Nephron (organoid): Measurements from ENCODE around the gene HOXA10.
A peak's percentile ranks its signal among the peaks of the same experiment; 100 is the strongest.

Source experiments
- H3K27ac Mint-ChIP-seq, 3 experiments: 2 replicates each; pipeline ENCODE4 v1.8.0; 2020; ENCODE audit warnings: mixed read lengths in 3 of 3, mild to moderate bottlenecking in 2 of 3, moderate library complexity in 1 of 3
- H3K27me3 Mint-ChIP-seq: 2 replicates; pipeline ENCODE4 v1.8.0; 2021; ENCODE audit warnings: low read depth, mild to moderate bottlenecking, moderate library complexity, mixed read lengths
- H3K36me3 Mint-ChIP-seq: 2 replicates; pipeline ENCODE4 v1.8.0; 2020; ENCODE audit warnings: low read depth, mixed read lengths
- H3K4me1 Mint-ChIP-seq: 2 replicates; pipeline ENCODE4 v1.8.0; 2020; ENCODE audit warnings: mixed read lengths
- H3K4me3 Mint-ChIP-seq, 3 experiments: 2 replicates each; pipeline ENCODE4 v1.8.0; 2020; ENCODE audit warnings: mild to moderate bottlenecking in 3 of 3, mixed read lengths in 3 of 3, moderate library complexity in 2 of 3
- H3K9me3 Mint-ChIP-seq: 2 replicates; pipeline ENCODE4 v1.8.0; 2020; ENCODE audit warnings: mixed read lengths
- CTCF ChIP-seq, 3 experiments: fragments of 200-600 bp; sonication (generic); IDR thresholded peaks; one replicate each; pipeline ENCODE4 v1.5.0; 2021; ENCODE audit warnings: antibody characterized with exemption in 3 of 3; ENCODE audit not compliant: unreplicated experiment in 3 of 3

HOXA10 gene

DNA sequence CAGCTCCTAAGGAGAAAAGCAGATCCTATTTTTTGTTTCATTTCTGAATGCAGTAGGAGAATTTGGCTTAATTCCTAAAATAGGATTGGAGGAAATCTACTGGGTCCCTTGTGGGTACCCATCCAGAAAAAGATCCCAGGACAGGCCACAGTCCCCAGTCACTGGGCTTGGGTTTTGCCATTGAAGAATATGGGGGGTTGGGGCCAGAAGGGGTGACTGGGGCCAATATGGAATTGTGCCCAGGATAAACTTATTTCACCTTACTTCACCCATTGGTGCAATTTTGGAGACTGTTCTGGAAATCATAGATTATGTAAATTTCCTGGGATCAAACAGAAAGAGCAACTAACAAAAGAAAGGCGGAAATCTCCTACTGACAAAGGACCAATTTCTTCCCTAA lies 35.6 kb downstream of the HOXA10 start:
- no peaks in the 10 kb centered on the region for H3K9me3 Mint-ChIP-seq
- peak overlapping the region; percentile 89 to 100 (median 99) for H3K27ac Mint-ChIP-seq
- H3K36me3 Mint-ChIP-seq, result peaks cover 67% of the 10 kb centered on the region
- no peak for TF ChIP-seq CTCF (IDR thresholded peaks at IDR 0.05; ENCODE audit: unreplicated experiment in 3 of 3)
- H3K27me3 Mint-ChIP-seq, result peaks cover 10% of the 10 kb centered on the region
- peaks cover 86% of the 10 kb centered on the region for H3K4me1 Mint-ChIP-seq
- H3K4me3 Mint-ChIP-seq, result peak overlapping the region; percentile 88 to 98 (median 95)

DNA sequence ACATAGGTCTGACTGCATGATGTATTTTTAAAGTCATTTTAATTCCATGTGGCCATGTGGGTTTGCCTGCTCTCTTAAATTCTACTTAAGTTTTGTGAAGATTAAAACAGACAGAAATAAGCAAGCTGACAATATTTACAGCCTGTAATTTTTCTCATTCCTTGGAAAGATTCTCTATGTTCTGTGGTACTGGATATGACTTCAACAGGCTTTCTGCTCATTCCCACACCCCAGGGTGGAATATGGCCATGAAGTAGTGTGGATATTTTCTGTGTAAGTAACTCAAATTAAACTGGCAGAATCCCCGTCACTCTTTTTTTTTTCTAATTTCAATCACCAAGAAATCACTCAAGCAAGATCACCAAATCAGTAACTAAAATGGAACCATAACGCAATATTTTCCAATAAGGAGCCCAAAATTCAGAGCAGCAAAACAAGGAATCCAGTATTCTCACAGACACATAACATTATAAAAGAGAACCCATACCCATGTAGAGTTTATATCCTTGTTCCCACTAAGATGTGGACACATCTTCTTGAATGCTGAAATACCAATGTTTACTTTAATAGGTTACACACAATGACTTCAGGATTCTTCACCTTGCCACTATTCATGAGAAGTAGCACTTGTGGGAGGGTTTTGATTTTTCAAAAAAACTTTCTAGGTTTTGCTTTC lies 36.3 kb downstream of the HOXA10 start:
- Mint-ChIP-seq H3K36me3 (peaks cover 66% of the 10 kb centered on the region), H3K27me3 (peaks cover 9% of the 10 kb centered on the region), H3K9me3 (no peaks in the 10 kb centered on the region), H3K4me3 (peak overlapping the region; percentile 88 to 98 (median 95)), H3K27ac (peak overlapping the region; percentile 89 to 100 (median 99)), H3K4me1 (peaks cover 91% of the 10 kb centered on the region)
- TF ChIP-seq CTCF (IDR thresholded peaks at IDR 0.05; ENCODE audit: unreplicated experiment in 3 of 3), result no peak

GRCh38 chr7:27134392-27134791 lies 39.7 kb downstream of the HOXA10 start:
- Mint-ChIP-seq H3K36me3 (peaks cover 36% of the 10 kb centered on the region), H3K27ac (peak overlapping the region; percentile 89 to 99 (median 92)), H3K4me3 (peak overlapping the region; percentile 70 to 95 (median 77)), H3K9me3 (no peaks in the 10 kb centered on the region), H3K27me3 (no peaks in the 10 kb centered on the region), H3K4me1 (peaks cover 82% of the 10 kb centered on the region)
- TF ChIP-seq CTCF (IDR thresholded peaks at IDR 0.05; ENCODE audit: unreplicated experiment in 3 of 3), result no peak

- peaks cover 3% of the 10 kb centered on the region for H3K27me3 Mint-ChIP-seq
- TF ChIP-seq CTCF (IDR thresholded peaks at IDR 0.05; ENCODE audit: unreplicated experiment in 3 of 3), result no peak
- peak overlapping the region; percentile 89 to 99 (median 92) for H3K27ac Mint-ChIP-seq
- peaks cover 36% of the 10 kb centered on the region for H3K36me3 Mint-ChIP-seq
- peak overlapping the region; percentile 70 to 95 (median 77) for H3K4me3 Mint-ChIP-seq
- H3K4me1 Mint-ChIP-seq, result peaks cover 84% of the 10 kb centered on the region
- H3K9me3 Mint-ChIP-seq, result no peaks in the 10 kb centered on the region
Observed at GRCh38 chr7:27133409-27134231, 40.5 kb downstream of the HOXA10 start.

DNA sequence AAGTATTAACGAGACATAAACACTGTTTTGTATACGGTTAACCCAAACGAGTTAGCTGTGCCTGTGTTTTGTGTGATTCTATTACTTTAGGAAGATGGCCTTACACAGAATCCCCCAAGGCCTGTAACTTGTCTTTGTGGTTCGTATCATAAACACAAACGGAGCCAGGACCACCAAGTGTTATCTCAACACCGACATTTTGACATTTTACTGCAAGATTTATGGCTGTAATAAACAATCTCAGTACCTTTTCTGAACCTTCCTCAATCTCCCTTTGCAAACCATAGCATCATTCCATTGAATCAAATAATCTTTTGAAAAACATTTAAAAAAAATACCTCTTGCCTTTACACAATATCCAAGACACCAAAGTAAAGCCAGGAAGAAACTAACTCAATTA lies 41.1 kb downstream of the HOXA10 start:
- peaks cover 84% of the 10 kb centered on the region for H3K4me1 Mint-ChIP-seq
- H3K4me3 Mint-ChIP-seq, result peak overlapping the region; percentile 70 to 95 (median 77)
- H3K9me3 Mint-ChIP-seq, result no peaks in the 10 kb centered on the region
- peak overlapping the region; percentile 89 to 99 (median 92) for H3K27ac Mint-ChIP-seq
- H3K36me3 Mint-ChIP-seq, result peaks cover 39% of the 10 kb centered on the region
- TF ChIP-seq CTCF (IDR thresholded peaks at IDR 0.05; ENCODE audit: unreplicated experiment in 3 of 3), result no peak
- peaks cover 3% of the 10 kb centered on the region for H3K27me3 Mint-ChIP-seq
